ENCODE results near the gene TUBB4A.
A peak's percentile ranks its signal among the peaks of the same experiment; 100 is the strongest.
"Not testable (repeated sequence)": the region's sequence is repeated elsewhere in the genome, so short reads cannot be mapped to it uniquely, and the experiment has no call there.

Gene TUBB4A

DNA sequence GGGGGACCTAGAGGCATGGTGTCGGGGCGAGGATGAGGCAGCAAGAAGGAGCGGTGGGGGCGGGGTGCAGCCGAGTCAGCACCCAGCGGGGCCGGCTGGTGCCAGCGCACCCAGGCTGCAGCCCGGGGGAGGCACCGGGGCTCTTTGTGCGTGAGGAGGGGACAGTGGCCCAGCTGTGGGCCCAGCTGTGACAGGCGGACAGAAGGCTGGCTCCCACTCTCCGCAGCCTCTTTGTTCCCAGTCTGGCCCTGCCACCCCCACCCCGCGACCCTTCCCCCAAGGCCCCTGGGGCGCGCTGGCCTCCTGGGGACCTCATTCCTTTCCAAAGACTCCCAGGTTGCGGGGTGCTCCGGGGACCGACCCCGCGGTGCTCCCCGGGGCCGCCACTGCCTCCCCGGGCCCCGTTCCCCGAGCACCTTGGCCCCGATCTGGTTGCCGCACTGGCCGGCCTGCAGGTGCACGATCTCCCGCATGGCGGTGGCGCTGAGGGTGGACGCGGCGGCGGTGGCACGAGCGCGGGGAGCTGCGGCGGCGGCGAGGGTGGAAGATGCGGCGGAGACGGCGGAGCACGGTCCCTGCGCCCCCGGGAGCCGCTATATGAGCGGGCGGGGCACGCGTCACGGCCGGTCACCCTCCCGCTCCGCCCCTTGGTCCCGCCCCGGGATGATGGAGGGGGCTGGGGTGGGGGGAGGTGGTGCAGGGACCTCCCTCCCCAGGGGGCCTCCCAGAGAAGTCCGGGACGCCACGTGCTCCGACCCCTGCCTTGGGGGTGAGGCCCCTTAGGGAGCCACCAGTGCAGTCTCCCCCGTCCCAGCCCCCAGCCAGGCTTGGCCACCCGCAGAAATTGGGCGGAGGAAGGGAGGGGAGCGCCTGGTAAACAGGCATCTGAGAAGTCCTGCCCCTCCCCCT is at the start of gene TUBB4A:
Gene TUBB4A (minus strand): TSS at position 570 of the 909 bp plus-strand sequence. CDS start 97 bp downstream, at position 473.
- DNase-seq, result peak in 55 of 56 donors; percentile 21 to 92 (median 79)

- no peak for DNase-seq
Measured at GRCh38 chr19:6551091-6551490, 49.0 kb upstream of the TUBB4A start.

- DNase-seq, result not testable (repeated sequence)
Measured at GRCh38 chr19:6550679-6551078, 48.6 kb upstream of the TUBB4A start.

DNA sequence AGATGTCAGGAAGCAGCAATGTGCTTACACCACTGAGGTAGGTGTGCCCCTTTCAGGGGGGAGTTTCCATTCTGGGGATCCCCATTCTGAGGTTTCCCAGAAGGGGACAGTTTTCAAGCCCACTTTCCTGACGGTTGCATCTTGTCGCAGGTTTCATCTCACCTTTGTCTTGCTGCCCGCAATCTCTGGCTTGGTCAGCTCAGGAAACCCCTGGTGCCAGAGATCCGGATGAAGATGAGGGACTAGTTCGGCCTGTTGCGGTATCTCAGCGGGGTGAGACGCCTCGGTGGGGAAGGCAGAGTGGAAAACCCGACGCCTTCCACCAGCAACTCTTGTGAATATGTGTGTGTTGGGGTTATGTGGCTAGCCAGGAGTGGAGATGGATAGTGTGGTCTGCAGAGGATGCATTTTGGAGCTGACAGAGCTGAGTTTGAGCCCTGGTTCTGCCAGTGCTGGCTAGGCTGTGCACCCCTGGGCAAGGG is 41.8 kb upstream of the TUBB4A start:
- DNase-seq, result no peak

- no peak for DNase-seq
Measured at GRCh38 chr19:6540918-6541689, 39.0 kb upstream of the TUBB4A start.

GRCh38 chr19:6539514-6539913 is 37.4 kb upstream of the TUBB4A start:
- DNase-seq, result no peak

DNA sequence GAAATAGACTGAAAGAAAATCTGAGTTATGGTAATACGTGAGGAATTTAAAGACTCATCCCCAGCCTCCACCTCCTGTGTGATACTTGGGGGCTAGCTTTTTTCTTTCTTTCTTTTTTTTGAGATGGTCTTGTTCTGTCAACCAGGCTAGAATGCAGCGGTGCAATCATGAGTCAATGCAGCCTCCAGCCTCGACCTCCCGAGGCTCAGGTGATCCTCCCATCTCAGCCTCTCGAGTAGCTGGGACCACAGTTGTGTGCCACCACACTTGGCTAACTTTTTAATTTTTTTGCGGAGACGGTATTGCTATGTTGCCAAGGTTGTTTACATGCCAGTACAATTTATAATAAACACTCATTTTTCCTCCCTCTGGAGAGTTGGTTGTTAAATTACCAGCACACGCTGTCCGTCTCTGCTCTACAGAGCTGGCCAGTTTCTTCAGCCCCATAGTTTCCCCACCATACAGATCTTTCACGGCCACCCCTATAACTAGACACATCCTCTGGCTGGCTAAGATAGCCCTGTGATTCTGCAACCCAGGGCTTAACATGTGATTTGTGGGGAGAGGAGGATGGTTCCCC is 33.5 kb upstream of the TUBB4A start:
- no peak for DNase-seq

DNA sequence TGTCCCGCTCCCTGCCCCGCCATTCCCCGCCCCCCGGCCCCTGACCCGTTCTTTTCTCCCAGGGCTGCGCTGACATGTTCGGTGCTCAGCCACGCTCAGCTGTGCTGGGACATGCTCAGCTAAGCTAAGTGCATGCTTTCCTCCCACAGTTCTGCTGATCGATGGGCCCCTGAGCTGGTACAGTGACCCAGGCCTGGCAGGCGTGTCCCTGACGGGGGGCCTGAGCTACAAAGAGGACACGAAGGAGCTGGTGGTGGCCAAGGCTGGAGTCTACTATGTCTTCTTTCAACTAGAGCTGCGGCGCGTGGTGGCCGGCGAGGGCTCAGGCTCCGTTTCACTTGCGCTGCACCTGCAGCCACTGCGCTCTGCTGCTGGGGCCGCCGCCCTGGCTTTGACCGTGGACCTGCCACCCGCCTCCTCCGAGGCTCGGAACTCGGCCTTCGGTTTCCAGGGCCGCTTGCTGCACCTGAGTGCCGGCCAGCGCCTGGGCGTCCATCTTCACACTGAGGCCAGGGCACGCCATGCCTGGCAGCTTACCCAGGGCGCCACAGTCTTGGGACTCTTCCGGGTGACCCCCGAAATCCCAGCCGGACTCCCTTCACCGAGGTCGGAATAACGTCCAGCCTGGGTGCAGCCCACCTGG is 32.5 kb upstream of the TUBB4A start:
- DNase-seq, result no peak

DNA sequence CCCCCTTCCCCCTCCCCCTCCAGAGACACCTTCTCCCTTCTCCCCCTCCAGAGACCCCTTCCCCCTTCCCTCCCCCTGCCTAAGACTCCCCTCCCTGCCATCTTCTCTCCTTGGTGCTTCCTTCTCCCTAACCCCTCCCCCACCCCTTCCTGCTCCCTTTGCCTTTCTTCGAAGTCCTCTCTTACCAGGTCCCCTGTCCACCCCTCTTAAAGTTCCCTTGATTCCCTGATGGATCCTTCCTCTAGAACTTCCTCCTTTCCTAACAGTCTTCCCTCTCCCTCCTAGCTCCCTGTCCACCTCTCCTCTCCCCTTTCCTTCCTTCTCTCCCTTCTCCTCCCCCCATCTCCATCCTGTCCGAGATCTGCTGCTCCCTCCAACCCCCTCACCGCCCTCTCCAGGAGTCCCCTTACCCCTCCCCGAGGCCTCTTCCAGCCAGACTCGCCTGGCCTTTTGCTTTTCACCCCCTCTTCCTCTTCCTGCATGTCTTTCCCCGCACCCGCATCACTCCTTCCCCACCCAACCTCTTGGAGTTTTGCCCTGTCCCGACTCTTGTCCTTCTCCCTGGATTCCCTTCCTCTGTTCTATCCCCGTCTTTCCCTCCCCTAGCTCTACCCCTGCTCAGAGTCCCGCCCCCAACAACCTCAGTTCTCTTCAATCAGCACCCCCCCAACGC is 31.8 kb upstream of the TUBB4A start:
- no peak for DNase-seq

GRCh38 chr19:6533000-6533328 is 30.9 kb upstream of the TUBB4A start:
- no peak for DNase-seq

- no peak for DNase-seq
Measured at GRCh38 chr19:6532244-6532999, 30.3 kb upstream of the TUBB4A start.

GRCh38 chr19:6531956-6532243 is 29.8 kb upstream of the TUBB4A start:
- no peak for DNase-seq

DNA sequence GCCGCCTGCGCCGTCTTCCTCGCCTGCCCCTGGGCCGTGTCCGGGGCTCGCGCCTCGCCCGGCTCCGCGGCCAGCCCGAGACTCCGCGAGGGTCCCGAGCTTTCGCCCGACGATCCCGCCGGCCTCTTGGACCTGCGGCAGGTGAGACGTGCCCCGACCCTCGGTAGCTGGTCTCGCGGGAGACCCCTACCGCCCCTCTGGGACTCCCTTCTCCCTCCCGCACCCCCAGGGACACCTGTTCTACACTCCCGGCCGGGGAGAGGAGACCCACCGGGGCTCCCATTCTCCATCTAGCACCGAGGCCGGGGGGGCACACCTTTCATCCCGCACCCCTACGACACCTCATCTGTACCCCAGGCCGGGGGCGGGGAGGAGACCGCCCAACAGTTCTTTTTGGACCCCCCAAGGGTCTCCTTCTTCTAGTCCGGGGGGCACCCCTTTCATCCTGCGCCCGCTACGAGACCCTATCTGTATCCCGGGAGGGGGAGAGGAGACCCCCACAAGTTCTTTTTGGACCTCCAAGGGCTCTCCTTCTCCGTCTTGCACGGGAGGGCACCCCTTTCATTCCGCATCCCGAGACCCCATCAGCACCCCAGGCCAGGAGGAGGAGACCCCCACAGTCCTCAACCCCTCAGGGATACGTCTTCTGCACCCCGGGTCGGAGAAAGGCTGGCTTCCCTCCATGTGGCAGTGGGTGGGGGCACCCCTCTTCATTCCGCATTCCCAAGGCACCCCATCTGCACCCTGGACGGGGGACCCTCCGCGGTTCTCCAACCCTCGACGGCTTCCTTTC is 29.2 kb upstream of the TUBB4A start:
- no peak for DNase-seq

- DNase-seq, result peak in 55 of 56 donors; percentile 36 to 97 (median 88)
Measured at GRCh38 chr19:6530386-6531162, 28.5 kb upstream of the TUBB4A start, which contains the start of gene TNFSF9. Gene TNFSF9 (plus strand): TSS chr19:6531026. CDS start chr19:6531037, 11 bp downstream.

DNA sequence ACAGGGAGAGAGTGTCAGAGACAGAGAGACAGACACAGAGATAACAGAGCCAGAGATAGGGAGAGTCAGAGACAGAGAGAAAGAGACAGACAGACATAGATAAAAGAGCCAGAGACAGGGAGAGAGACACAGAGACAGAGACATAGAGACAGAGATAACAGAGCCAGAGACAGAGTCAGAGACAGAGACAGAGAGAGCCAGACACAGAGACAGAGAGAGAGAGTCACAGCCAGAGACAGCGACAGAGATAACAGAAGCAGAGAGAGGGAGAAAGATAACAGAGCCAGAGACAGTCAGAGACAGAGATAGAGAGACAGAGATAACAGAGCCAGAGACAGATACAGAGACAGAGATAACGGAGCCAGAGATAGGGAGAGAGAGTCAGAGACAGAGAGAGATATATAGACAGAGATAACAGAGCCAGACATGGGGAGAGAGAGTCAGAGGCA is 27.9 kb upstream of the TUBB4A start:
- no peak for DNase-seq

DNA sequence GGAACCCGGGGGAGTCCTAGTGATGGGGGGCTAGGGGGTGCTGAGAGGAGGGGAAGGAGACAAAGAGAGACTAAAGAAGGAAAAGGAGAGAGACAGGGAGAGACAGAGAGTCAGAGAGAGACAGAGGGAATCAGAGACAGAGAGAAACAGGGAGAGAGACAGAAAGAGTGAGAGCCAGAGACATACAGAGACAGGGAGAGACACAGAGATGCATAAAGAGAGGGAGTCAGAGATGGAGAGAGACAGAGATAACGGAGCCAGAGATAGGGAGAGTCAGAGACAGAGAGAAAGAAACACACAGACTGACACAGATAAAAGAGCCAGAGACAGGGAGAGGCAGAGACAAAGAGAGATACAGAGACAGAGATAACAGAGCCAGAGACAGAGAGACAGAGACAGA is 27.2 kb upstream of the TUBB4A start:
- DNase-seq, result no peak

DNA sequence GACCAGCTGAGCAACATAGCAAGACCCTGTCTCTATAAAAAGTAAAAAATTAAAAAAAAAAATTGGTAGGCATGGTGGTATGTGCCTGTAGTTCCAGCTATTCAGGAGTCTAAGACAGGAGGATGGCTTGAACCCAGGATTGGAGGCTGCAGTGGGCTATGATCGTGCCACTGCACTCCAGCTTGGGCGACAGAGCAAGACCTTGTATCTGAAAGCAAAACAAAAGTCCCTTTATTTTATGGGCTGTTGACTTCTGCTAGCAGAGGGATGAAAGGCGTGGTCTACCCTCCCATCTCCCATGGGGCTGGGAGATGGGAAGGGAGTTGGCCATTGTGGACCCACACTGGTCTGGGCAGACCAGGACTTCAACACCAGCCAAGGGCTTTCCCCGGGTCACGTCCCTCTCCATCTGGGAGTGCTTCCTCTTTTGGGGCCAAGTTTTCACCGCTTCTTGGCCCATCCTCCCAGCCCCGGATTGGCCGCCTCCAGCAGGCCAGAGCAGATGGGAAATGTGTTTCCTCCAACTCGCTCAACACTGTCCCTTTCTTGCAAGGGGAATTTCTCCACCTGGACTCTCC is 26.5 kb upstream of the TUBB4A start:
- peak in 47 of 56 donors; percentile 11 to 73 (median 45) for DNase-seq
